HTERT RPE-1 (cell line): ENCODE data around the gene TMEM175.

Experiments used
- in situ Hi-C: fragments of 300-500 bp; cut with MboI; formaldehyde crosslinking; loops from 4 replicates; pipeline ENCODE4 v1.14.3; 2020; ENCODE audit warnings: low sequenced_read_pairs

Gene TMEM175, protein sequence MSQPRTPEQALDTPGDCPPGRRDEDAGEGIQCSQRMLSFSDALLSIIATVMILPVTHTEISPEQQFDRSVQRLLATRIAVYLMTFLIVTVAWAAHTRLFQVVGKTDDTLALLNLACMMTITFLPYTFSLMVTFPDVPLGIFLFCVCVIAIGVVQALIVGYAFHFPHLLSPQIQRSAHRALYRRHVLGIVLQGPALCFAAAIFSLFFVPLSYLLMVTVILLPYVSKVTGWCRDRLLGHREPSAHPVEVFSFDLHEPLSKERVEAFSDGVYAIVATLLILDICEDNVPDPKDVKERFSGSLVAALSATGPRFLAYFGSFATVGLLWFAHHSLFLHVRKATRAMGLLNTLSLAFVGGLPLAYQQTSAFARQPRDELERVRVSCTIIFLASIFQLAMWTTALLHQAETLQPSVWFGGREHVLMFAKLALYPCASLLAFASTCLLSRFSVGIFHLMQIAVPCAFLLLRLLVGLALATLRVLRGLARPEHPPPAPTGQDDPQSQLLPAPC

GRCh38 chr4:931960-932712 lies at the start of gene TMEM175, which contains the start of gene GAK:
TMEM175 (plus strand) TSS chr4:932460; CDS start chr4:947740, 15,280 bp downstream.
GAK (minus strand) TSS chr4:932316; CDS start chr4:932187, 129 bp downstream.
- in situ Hi-C loops: no loop called here

GRCh38 chr4:882646-883045 lies 49.6 kb upstream of the TMEM175 start:
- in situ Hi-C loops: no loop called here

DNA sequence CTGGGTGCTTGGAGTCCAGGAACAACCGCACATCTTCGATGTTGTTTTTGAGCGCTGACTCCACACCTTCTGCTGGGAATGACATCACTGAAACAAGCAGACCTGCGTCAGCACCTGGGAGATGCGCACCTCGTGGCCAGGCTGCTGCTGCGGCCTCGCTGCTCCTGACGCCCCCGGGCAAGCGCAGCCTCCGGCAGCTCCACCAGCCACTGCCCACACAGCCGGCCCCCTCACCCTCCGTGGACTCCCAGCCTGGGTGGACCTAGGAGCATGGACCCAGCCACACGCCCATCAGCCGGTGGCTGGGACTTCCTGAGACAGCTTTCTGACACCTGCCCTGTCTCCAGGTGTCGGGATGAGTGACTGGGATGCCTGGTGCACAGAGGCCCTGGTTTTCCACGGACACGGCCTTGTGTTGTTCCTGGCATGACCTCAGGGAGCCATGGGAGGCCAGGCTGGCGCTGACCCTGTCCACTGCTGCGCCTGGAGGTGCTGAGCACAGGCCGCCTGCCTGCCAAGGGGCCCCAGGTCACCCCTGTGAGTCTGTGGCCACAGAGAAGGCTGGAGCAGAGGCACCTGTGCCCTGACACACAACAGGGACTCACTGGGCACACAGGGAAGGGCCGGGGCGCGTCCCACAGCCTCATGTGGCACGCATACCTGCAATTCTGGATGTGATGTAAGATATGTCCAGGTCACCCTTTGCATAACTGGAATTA lies 48.7 kb upstream of the TMEM175 start:
- in situ Hi-C loops: no loop called here

DNA sequence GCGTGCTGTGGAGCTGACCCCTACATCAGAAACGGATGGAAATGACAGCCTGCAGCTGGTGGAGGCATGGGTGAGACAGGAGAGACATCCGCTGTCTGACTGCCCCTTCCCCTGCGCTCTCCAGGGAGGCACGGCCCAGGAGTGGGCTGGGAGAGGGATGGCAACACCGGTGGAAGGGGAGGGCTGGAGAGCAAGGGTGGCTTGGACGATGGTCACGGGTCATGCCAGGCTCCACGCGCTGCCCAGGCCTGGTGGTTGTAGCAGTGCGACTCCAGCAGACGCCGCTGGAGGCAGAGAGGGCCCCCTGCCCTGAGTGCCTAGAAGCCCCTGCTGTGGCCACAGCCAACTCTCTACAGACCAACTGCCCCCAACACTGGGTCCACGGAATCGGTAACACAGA lies 48.0 kb upstream of the TMEM175 start:
- in situ Hi-C loops: no loop called here

DNA sequence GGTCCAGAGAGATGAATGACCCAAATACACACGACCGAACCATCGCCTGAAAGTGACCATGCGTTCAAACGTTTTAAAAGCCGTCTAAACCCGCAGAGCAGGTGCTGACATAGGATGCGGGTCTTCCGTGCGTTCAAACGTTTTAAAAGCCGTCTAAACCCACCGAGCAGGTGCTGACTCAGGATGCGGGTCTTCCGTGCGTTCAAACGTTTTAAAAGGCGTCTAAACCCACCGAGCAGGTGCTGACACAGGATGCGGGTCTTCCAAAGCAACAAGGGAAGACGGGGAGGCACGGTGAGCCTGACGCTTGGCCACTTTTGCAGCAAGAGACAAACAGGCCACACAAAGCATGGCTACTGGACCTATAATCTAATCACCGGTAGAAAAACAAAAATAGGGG lies 47.4 kb upstream of the TMEM175 start:
- in situ Hi-C loops: no loop called here

GRCh38 chr4:885353-885752 lies 46.9 kb upstream of the TMEM175 start:
- in situ Hi-C loops: no loop called here

- in situ Hi-C loops: no loop called here
These were observed 46.0 kb upstream of the TMEM175 start for GRCh38 chr4:886244-886643.

GRCh38 chr4:887034-887763 lies 45.1 kb upstream of the TMEM175 start:
- in situ Hi-C loops: no loop called here

- in situ Hi-C loops: no loop called here
These were observed 44.2 kb upstream of the TMEM175 start for GRCh38 chr4:888029-888428.

DNA sequence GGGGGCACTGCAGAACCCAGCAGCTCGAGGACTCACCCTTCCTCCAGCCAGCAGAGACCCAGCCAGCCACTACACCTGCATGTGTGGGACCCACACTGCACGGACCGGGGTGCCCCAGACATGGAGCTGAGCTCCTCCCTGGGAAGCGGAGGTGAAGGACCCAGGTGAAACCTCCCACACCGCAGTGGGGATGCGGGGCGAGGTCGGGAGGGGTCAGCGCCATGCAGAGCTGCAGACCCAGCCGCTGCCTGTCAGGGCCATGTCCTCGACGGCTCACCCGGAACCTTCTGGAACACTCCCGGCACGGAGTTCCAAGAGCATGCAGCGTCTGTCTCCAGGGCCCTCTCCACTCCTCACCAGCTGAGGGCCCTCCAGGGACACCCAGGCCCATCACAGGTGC lies 42.7 kb upstream of the TMEM175 start:
- in situ Hi-C loops: no loop called here

DNA sequence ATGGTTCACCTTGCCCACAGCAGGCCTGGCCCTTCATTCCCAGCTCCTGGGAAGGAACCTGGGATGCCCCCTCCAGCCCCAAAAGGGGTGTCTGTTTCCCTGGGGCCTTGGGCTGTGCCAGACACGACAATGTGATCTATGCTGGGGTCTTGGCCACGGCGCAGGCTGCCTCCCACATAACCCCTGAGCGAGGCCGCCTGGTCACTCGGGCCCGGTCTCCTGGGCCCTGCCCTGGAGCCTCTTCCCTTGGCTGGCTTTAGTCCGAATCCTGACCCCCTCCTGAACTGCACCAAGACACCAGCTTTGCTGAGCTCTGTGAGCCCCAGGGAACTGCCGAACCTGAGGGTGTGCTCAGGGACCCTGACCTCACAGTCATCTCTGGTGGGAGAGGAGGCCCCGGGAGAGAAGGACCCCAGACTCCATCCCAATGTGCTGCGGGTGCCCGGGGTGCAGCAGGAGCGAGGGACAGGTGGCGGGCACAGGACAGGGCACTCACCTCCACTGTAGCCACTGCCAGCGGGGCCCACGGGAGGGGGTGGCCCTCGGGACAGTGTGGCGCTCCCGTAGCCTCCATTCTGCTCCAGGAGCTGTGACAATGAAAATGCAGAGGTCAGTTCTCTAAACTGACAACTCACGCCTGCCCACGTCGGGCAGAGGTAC lies 42.1 kb upstream of the TMEM175 start:
- in situ Hi-C loops: no loop called here

GRCh38 chr4:891747-892146 lies 40.5 kb upstream of the TMEM175 start:
- in situ Hi-C loops: no loop called here

GRCh38 chr4:892780-893179 lies 39.5 kb upstream of the TMEM175 start:
- in situ Hi-C loops: no loop called here

- in situ Hi-C loops: no loop called here
These were observed 38.8 kb upstream of the TMEM175 start for GRCh38 chr4:893276-893994.

GRCh38 chr4:893995-894705 lies 38.1 kb upstream of the TMEM175 start:
- in situ Hi-C loops: no loop called here

DNA sequence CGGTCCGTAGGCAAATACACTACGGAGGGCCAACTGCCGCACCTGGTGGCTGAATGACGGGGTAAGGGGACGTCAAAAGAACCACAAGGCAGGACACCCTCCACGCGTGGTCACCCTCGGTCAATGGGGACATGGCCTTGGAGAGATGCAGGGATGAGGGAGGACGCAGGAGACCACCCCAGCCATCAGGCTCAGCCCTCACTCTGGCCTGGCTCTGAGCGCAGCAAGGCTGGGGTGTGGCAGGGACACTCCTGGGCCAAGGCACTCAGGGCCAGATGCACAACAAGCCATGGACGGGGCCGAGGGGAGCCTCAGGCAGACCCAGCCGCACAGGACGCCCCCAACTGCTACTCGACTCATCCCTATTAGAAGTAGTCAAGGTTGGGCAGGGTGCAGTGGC lies 36.7 kb upstream of the TMEM175 start:
- in situ Hi-C loops: no loop called here

- in situ Hi-C loops: no loop called here
These were observed 36.0 kb upstream of the TMEM175 start for GRCh38 chr4:896216-896615.

DNA sequence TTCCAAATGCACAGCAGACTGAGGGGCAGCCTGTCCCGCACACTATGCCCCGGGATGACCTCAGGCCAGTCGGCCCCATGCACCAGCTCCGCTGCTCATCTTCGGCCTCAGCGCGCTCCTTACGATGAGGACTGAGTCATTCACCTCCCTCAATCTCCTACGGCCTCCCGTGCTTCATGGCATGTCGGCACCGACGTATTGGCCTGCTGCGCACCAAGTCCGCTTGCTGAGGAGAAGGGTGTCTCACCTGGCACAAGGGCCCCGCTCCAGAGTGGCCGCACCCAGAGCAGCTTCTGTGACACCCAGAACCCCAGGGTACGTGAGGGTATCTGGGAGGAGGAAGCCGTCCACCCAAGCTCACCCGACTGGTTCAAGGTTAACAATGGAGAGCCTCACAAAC lies 35.6 kb upstream of the TMEM175 start:
- in situ Hi-C loops: no loop called here

DNA sequence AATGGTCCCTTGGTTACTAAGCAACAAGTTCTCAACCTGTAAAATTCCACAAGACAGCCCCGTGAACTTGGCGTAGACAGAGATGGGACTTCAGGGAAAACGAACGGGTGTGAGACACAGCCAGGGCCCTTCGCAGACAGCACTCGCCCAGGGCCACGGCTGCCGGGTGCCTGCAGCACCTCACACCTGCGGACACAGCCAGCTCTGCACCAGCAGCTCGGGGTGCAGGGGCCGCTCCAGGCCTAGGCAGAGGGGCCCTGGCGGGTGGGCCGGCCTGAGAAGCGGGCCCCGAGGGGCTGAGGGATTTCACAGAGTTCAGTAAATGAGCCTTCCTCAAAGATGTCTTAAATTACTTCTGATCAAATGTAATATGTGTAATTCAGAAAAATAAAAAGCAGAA lies 34.1 kb upstream of the TMEM175 start:
- in situ Hi-C loops: no loop called here
